Measurements from ENCODE around the gene ESYT3.
"Not testable (repeated sequence)": the region's sequence is repeated elsewhere in the genome, so short reads cannot be mapped to it uniquely, and the experiment has no call there.

The ESYT3 gene

GRCh38 chr3:138493804-138494606, 59.6 kb downstream of the ESYT3 start:
- no peak for DNase-seq (ENCODE audit: low spot score)

DNA sequence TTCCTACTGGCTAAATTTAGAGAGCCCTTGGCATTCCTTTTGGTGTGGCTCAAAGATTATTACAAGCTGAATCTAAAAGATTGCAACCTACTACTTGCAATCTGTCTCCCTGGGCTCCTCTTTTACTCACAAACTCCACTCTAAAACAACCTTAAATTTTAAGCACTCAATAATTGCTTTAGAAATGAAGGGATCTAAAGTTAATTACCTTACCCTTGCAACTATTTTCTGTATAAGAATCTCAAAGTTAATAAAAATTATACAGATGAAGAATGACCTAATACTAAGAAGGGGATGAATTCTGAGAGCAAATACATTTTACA, 60.2 kb downstream of the ESYT3 start:
- peak; percentile 61 for DNase-seq (ENCODE audit: low spot score)

DNA sequence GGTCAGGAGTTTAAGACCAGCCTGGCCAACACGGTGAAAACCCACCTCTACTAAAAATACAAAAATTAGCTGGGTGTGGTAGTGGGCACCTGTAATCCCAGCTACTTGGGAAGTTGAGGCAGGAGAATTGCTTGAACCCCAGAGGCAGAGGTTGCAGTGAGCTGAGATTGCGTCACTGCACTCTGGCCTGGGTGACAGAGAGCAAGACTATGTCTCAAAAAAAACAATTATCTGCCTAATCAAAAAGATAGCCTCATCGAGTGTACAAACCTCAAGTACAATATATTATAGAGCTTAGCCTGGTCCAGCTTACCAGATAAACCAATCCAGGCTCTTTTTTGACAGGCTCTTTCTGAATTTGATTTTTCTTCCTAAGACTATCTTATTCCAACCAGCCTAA, 61.2 kb downstream of the ESYT3 start:
- DNase-seq (ENCODE audit: low spot score) = not testable (repeated sequence)

DNA sequence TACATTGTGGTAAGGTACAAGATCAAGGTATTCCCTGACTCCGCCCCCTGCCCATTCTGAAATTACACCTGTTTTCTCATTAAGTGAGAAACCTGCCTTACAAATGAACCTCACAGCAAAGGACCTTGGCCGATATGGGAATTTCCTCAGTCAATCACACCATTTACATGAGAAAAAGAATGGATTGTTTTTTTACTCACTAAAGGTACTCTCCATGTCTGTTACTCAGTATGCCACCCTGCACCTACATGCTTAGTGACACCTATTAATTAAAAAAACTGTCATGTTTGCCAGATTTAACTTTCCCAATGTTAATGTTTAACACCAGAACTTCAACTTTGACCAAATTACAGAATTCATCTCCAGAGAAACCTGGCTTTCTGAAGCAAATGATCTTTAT, 62.0 kb downstream of the ESYT3 start:
- no peak for DNase-seq (ENCODE audit: low spot score)

DNA sequence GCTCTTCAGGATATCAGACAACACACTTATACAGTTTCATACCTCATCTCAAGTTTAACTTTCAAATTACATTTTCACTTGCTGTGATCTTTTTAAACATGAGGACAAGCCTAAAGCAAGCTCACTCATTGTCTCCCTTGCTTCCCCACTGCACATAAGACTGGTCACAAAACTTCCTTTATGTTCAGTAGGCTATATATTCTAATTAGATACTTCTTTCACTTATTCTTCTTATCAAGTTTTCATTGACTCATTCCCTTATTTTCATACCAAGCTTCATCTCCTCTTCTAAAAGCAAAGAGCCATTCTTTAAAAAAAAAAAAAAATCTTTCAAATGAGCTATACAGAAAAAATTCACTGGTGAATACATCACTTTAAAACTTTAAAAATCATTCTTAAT, 62.6 kb downstream of the ESYT3 start:
- DNase-seq (ENCODE audit: low spot score) = no peak

DNA sequence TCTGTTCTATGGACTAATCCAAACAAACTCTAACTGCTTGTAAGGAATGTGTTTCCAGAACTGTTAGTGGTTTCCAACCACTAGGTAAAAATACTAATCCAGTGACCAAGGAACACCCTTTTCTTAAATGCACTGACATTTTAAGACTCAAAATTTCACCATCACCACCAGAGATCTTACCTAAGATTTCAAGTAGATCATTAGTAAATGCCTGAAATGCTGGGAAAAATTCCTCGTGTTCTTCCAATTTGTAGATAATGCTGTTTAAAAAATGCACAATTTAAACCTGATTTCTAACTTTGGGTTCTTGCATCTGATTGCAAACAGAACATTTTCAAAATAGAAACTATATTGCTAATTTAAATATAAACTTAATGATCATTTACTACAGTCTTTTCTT, 63.4 kb downstream of the ESYT3 start:
- DNase-seq (ENCODE audit: low spot score) = no peak

GRCh38 chr3:138498991-138499390, 64.6 kb downstream of the ESYT3 start:
- DNase-seq (ENCODE audit: low spot score) = no peak

GRCh38 chr3:138507524-138507923, 73.1 kb downstream of the ESYT3 start:
- DNase-seq (ENCODE audit: low spot score) = no peak

GRCh38 chr3:138509586-138509985, 75.2 kb downstream of the ESYT3 start:
- no peak for DNase-seq (ENCODE audit: low spot score)

GRCh38 chr3:138511945-138512344, 77.5 kb downstream of the ESYT3 start:
- no peak for DNase-seq (ENCODE audit: low spot score)

DNA sequence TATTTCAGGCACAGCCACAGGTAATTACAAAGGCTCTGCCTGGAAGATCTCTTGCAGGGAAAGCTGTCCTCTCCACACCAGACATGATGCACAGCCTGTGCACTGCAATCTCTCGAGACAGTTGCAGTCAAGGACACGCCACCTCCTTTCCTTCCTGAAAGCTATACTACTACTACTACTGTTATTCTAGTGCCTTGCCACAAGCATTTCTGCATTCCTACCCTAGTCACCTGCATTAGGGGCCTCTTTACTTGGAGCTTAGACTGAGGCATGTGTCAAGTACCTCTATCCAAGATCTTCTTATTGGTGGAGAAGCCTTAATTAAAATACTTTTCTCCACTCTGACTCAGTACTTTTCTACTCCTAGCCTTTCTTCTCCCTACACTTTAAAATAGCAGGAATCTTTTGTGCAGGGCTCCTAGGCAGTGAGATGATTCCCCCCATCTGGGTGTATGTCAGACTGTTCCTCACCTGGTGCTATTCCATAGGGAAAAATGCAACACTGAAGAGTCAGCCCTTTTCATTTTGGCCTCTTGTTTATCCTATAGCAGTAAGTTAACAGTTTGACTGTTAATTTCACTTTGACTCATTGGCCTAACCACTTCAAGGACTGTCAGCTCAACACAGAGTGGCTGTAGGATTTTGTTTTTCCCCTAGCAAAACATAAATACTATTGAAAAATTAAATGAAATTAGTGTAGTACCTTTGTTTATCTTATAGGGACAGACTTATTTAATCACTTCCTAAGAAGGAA, 78.9 kb downstream of the ESYT3 start:
- DNase-seq (ENCODE audit: low spot score) = no peak

- not testable (repeated sequence) for DNase-seq (ENCODE audit: low spot score)
Measured at GRCh38 chr3:138521445-138521844, 87.0 kb downstream of the ESYT3 start.
